Heart right ventricle (tissue), 16 donors: ENCODE measurements around the gene NUDT5. TPM values are rescaled to one million over a fixed set of nuclear protein-coding genes. Genes with fewer than 3 reads are reported as not detected.

Experiments
- ATAC-seq, 8 donors: fragments of 200-7000 bp; cut with Tn5 transposase; one replicate each; pipeline ENCODE4 v1.9.1; 2020; ENCODE audit warnings: mild to moderate bottlenecking in 8 of 8, moderate library complexity in 8 of 8, moderate number of reproducible peaks in 1 of 8
- DNase-seq, 2 donors: peaks; one replicate each; pipeline ENCODE4 v3.0.0-alpha.2; 2020
- H3K27ac ChIP-seq, 10 donors: fragments of 200-600 bp; sonication (generic) in 2 of 10; one replicate each; pipeline versions ENCODE4 v1.5.0 to v1.8.0; 2020 to 2022; ENCODE audit warnings: mild to moderate bottlenecking in 3 of 10
- H3K27me3 ChIP-seq, 7 donors: fragments of 200-600 bp; one replicate each; pipeline ENCODE4 v1.8.0; 2021 to 2022; ENCODE audit warnings: mild to moderate bottlenecking in 2 of 7
- H3K36me3 ChIP-seq, 9 donors: fragments of 200-600 bp; sonication (generic) in 1 of 9; one replicate each; pipeline versions ENCODE4 v1.5.0 to v1.8.0; 2020 to 2022; ENCODE audit warnings: mild to moderate bottlenecking in 2 of 9
- H3K4me1 ChIP-seq, 9 donors: fragments of 200-600 bp; sonication (generic) in 1 of 9; one replicate each; pipeline versions ENCODE4 v1.5.0 to v1.8.0; 2020 to 2022; ENCODE audit warnings: mild to moderate bottlenecking in 4 of 9
- H3K4me3 ChIP-seq, 10 donors: fragments of 200-600 bp; sonication (generic) in 2 of 10; one replicate each; pipeline versions ENCODE4 v1.5.0 to v1.8.0; 2020 to 2022; ENCODE audit warnings: mild to moderate bottlenecking in 7 of 10, moderate library complexity in 2 of 10
- H3K9me3 ChIP-seq, 11 donors: fragments of 200-600 bp in 10 of 11; sonication (generic) in 2 of 11; one replicate each; pipeline versions ENCODE4 v1.5.0 to v1.8.0; 2013 to 2022; ENCODE audit warnings: mild to moderate bottlenecking in 2 of 11, control low read depth in 1 of 11, moderate library complexity in 1 of 11
- WGBS, 2 donors: extraction: QIAGEN DNeasy Blood & Tissue Kit; methylation state at CpG; one replicate each; pipeline ENCODE4 v1.1.7; 2013; ENCODE audit warnings: inconsistent platforms in 1 of 2; 5-methylcytosine and 5-hydroxymethylcytosine counted together
- intact Hi-C, 10 donors: fragments of 100-400 bp; cut with DNase I; formaldehyde crosslinking; loops; one replicate each; pipeline versions ENCODE4 v1.11.1 to v1.14.2; 2022
- polyA plus RNA-seq, 2 donors: library from polyadenylated mRNA; stranded (reverse); fragments of 200-250 nt; gene quantifications; one replicate each; pipeline ENCODE4 v1.2.3, GENCODE V29; 2013
- total RNA-seq, 10 donors: library from RNA; stranded (reverse); fragmentation: NEBNext Ultra II Directional in 3 of 10; extraction: Animal tissue kit (Norgen Biotek cat#: 25700) in 3 of 10; gene quantifications; one replicate each; pipeline versions ENCODE4 v1.2.1 to v1.2.4, GENCODE V29; 2021 to 2023
- TF ChIP-seq, protein P1 (sequence below), 9 donors: fragments of 200-600 bp; sonication (generic) in 2 of 9; IDR thresholded peaks; one replicate each; pipeline versions ENCODE4 v1.5.0 to v1.8.0; 2021 to 2022; ENCODE audit warnings: antibody characterized with exemption in 9 of 9, mild to moderate bottlenecking in 5 of 9, moderate library complexity in 1 of 9
- donor health status: Arrhythmogenic right ventricular cardiomyopathy.
- donor health status: ischemic (EF 13 %, LVEDD 7.1; RV severe dilation, severe dysfunction).
- donor health status: healthy with polysubstance abuse.
- donor health status: DM: no; HTN: yes; CAD: no.
- donor health status: DM: no; HTN: no; CAD: no.
- donor health status: ischemic (EF 25% LVEDD 6.9; RV normal size, moderate dysfunction).
- donor health status: ischemic (EF 25% LVEDD 5.7; RV mildly dilated, moderate dysfunction).
- donor health status: healthy.
- donor health status: DM: yes; HTN: yes; CAD: no.
- donor health status: Ischemic cardiomyopathy.
- donor health status: ischemic (EF 35%, LVEDD 5.7; RV mildly dilated, moderate dysfunction).
- donor health status: nonischemic (EF 11% LVEDD 7.7; RV severe dilation, severe dysfunction).
- donor health status: DM: yes; HTN: yes; CAD: no.
- donor health status: PGD.
- donor health status: ischemic (EF 29% LVEDD 5.4; RV normal size, mild dysfunction).
- donor health status: nonischemic (EF 23%, LVEDD 6.1; RV moderate dilation, normal function).

NUDT5 gene
- total and polyA plus RNA-seq, 12 donors: 3.3 to 22.9 (median 7.7) TPM

DNA sequence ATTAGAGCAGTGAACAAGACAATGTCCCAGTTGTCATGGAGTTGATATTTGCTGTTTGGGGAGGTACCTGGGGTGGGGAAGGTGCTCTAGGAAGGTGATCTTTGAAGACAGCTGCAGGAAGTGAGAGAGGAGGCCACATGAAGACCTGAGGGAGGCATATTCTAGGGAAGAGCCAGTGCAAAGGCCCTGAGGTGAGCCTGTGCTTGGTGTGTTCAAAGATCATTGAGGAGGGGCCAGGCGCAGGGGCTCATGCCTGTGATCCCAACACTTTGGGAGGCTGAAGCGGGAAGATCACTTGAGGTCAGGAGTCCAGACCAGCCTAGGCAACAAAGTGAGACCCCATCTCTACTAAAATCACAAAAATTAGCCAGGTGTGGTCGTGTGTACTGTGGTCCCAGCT is 51.2 kb downstream of the NUDT5 start:
- intact Hi-C loops: no loop called here
- 97 to 100% methylated on average over 3 of the region's 3 CpGs for WGBS, 2 donors
- Histone ChIP-seq H3K27me3 (no peaks in the 10 kb centered on the region), H3K27ac (no peak overlapping the region), H3K4me3 (no peak overlapping the region), H3K4me1 (no peaks in the 10 kb centered on the region), H3K9me3 (no peaks in the 10 kb centered on the region), H3K36me3 (peaks cover 0 to 99% (median 18%) of the 10 kb centered on the region in 9 donors)
- TF ChIP-seq, protein P1, sequence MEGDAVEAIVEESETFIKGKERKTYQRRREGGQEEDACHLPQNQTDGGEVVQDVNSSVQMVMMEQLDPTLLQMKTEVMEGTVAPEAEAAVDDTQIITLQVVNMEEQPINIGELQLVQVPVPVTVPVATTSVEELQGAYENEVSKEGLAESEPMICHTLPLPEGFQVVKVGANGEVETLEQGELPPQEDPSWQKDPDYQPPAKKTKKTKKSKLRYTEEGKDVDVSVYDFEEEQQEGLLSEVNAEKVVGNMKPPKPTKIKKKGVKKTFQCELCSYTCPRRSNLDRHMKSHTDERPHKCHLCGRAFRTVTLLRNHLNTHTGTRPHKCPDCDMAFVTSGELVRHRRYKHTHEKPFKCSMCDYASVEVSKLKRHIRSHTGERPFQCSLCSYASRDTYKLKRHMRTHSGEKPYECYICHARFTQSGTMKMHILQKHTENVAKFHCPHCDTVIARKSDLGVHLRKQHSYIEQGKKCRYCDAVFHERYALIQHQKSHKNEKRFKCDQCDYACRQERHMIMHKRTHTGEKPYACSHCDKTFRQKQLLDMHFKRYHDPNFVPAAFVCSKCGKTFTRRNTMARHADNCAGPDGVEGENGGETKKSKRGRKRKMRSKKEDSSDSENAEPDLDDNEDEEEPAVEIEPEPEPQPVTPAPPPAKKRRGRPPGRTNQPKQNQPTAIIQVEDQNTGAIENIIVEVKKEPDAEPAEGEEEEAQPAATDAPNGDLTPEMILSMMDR (IDR thresholded peaks at IDR 0.05): no peak
- ATAC-seq (no peak), DNase-seq (no peak)

DNA sequence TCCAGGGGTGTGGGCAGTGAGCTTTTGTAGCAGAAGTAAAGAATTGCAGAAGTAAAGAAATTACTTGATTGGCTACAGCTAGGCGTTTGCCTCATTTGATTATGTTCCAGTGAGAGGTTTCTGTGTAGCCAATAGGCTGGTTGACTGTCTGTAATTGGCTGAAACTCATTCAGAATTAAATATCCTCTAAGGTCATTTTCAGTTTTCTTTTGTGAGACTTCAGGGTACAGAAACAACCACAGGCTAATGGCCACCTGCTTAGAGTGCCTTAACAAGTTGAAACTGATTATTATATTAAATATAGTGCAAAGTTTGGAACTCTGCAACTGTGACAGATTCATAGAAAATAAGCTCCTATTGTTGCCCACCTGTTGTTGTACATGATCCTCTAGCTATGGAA is 55.7 kb downstream of the NUDT5 start:
- no peaks in the 10 kb centered on the region for H3K27me3 ChIP-seq
- H3K27ac ChIP-seq: no peak overlapping the region
- no peaks in the 10 kb centered on the region for H3K9me3 ChIP-seq
- ATAC-seq (no peak), DNase-seq (no peak)
- H3K4me1 ChIP-seq: no peaks in the 10 kb centered on the region
- no peak overlapping the region for H3K4me3 ChIP-seq
- intact Hi-C loops: no loop called here
- TF ChIP-seq, protein P1 (IDR thresholded peaks at IDR 0.05): no peak
- H3K36me3 ChIP-seq: peaks cover 0 to 98% (median 30%) of the 10 kb centered on the region in 9 donors
- 100% methylated on average over 1 of the region's 1 CpG for WGBS, 2 donors

DNA sequence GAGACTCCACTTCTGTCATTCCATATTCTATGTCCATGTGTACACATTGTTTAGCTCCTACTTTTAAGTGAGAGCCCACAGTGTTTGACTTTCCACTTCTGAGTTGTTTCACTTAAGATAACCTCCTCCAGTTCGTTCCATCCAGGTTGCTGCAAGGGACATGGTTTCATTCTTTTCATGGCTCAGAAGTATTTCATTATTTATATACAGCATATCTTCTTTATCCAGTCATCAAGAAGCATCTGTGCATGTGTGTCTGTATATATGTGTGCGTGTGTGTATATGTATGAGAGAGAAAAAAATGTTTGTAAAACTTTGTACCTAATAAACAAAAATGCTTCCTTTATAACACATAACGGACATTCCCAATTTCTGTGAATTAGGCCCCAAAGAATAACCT is 60.1 kb downstream of the NUDT5 start:
- Histone ChIP-seq H3K27ac (no peak overlapping the region), H3K4me3 (no peak overlapping the region), H3K9me3 (no peaks in the 10 kb centered on the region), H3K36me3 (peaks cover 0 to 81% (median 17%) of the 10 kb centered on the region in 9 donors), H3K4me1 (peaks cover 0 to 5% (median 2%) of the 10 kb centered on the region in 9 donors), H3K27me3 (no peaks in the 10 kb centered on the region)
- ATAC-seq (no peak), DNase-seq (no peak)
- intact Hi-C loops: no loop called here
- TF ChIP-seq, protein P1 (IDR thresholded peaks at IDR 0.05): no peak
- WGBS, 2 donors: 82 to 90% methylated on average over 3 of the region's 3 CpGs

DNA sequence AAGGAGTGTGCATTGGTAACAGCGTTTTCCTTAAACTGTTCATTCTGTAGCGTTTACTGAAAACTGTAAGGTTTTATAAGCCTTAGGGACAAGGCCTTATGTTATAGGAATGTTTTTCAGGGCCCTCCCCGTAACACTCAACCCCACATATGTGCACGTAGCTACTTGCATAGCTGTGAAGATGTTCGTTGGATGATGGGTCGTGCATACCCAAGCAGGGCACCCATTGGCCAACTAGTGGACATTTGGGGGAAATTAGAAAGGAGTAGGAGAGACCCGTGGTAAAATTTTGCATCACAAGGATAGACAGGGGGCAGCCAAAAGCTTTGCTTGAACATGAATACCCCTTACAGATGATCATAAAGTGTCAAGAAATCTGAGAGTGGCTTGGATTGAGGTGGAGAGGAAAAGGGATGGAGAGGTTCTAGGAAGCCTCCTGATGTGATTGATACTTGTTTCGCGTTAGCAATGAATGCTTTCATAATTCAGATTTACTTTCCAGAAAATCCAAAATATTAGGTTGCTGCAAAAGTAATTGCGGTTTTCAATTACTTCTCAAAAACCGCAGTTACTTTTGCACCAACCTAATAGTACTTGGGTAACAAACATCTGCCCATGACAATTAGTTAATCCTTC is 65.3 kb downstream of the NUDT5 start:
- ATAC-seq: peak in 2 of 8 donors; percentile 25

More for the DNA sequence above, 65.3 kb downstream of the NUDT5 start:
- 25 to 34% methylated on average over 11 of the region's 11 CpGs for WGBS, 2 donors
- DNase-seq: peak in 1 of 2 donors; percentile 5
- intact Hi-C loops: no loop called here
- Histone ChIP-seq H3K36me3 (peaks cover 0 to 28% (median 1%) of the 10 kb centered on the region in 9 donors), H3K4me1 (peaks cover 0 to 14% (median 7%) of the 10 kb centered on the region in 9 donors), H3K27me3 (no peaks in the 10 kb centered on the region), H3K4me3 (peak overlapping the region; percentile 65 to 99 (median 94)), H3K27ac (peak overlapping the region in 7 of 10 donors; percentile 85 to 96 (median 89)), H3K9me3 (no peaks in the 10 kb centered on the region)
- TF ChIP-seq, protein P1 (IDR thresholded peaks at IDR 0.05): peak in 7 of 9 donors; percentile 10 to 53 (median 39)
